Esophagus muscularis mucosa (tissue), 4 donors: ENCODE results near the gene MOGAT2.
"Not testable (repeated sequence)": the region's sequence is repeated elsewhere in the genome, so short reads cannot be mapped to it uniquely, and the experiment has no call there.

Experiments
- EP300 ChIP-seq: sonication (generic); formaldehyde crosslinking; IDR thresholded peaks from one replicate; pipeline ENCODE4 v1.6.1; 2017; ENCODE audit warnings: antibody characterized with exemption
- POLR2A ChIP-seq: fragments of 450-650 bp; IDR thresholded peaks from one replicate; pipeline ENCODE4 v1.6.1; 2017; ENCODE audit warnings: antibody characterized with exemption, moderate library complexity, mild to moderate bottlenecking, low read depth
- POLR2AphosphoS5 ChIP-seq, 2 donors: sonication (generic); formaldehyde crosslinking; IDR thresholded peaks; one replicate each; pipeline ENCODE4 v1.6.1; 2017; ENCODE audit warnings: antibody characterized with exemption in 2 of 2
- TF ChIP-seq, protein P1 (sequence below), 3 experiments: fragments of 200-600 bp in 2 of 3; fragments of 450-650 bp in 1 of 3; sonication (generic) in 2 of 3; IDR thresholded peaks; one replicate each; pipeline ENCODE4 v1.5.1; 2017 to 2019; ENCODE audit warnings: antibody characterized with exemption in 3 of 3, mild to moderate bottlenecking in 2 of 3, moderate library complexity in 1 of 3

DNA sequence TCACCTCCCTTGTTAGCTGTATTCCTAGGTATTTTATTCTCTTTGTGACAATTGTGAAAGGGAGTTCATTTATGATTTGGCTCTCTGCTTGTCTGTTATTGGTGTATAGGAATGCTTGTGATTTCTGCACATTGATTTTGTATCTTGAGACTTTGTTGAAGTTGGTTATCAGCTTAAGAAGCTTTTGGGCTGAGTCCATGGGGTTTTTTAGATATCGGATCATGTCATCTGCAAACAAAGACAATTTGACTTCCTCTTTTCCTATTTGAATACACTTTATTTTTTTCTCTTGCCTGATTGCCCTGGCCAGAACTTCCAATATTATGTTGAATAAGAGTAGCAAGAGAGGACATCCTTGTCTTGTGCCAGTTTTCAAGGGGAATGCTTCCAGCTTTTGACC is 33.8 kb upstream of the MOGAT2 start:
- TF ChIP-seq, protein P1, sequence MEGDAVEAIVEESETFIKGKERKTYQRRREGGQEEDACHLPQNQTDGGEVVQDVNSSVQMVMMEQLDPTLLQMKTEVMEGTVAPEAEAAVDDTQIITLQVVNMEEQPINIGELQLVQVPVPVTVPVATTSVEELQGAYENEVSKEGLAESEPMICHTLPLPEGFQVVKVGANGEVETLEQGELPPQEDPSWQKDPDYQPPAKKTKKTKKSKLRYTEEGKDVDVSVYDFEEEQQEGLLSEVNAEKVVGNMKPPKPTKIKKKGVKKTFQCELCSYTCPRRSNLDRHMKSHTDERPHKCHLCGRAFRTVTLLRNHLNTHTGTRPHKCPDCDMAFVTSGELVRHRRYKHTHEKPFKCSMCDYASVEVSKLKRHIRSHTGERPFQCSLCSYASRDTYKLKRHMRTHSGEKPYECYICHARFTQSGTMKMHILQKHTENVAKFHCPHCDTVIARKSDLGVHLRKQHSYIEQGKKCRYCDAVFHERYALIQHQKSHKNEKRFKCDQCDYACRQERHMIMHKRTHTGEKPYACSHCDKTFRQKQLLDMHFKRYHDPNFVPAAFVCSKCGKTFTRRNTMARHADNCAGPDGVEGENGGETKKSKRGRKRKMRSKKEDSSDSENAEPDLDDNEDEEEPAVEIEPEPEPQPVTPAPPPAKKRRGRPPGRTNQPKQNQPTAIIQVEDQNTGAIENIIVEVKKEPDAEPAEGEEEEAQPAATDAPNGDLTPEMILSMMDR (IDR thresholded peaks at IDR 0.05) = not testable (repeated sequence)
- not testable (repeated sequence) for TF ChIP-seq POLR2A; POLR2AphosphoS5 (IDR thresholded peaks at IDR 0.05); EP300
